Measurements from ENCODE around the gene KRTAP5-10.

- TF ChIP-seq EZH2 (IDR thresholded peaks at IDR 0.05; ENCODE audit: insufficient read depth, poor library complexity, severe bottlenecking) (no peak), EZH2phosphoT487 (IDR thresholded peaks at IDR 0.05; ENCODE audit: insufficient read depth, low read depth) (no peak)
Measured at GRCh38 chr11:71556018-71556417, 9.3 kb upstream of the KRTAP5-10 start.
